Measurements from ENCODE around the gene HMOX2.

HMOX2 gene

DNA sequence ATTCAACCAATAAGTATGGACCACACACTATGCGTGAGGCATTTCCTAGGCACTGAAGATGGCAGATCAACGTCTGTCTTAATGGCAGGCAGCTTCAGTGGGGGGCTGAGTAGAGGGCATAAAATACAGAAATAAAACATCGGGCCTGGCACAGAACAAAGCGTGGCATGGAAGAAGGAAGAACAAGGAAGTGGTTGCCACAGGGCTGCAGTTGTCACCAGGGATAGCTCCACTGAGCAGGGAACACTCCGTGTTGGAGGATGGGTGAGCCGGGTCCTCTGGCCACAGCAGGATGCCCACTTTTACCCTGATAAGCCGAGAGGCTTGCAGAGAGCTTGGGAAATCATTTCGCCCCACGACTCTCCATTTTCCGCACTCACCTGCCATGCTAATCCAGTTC is 56.0 kb downstream of the HMOX2 start:
- peaks cover 3% of the 10 kb centered on the region for H3K27me3 ChIP-seq (ENCODE audit: insufficient read depth, low read length, poor library complexity)
- H3K4me2 ChIP-seq (ENCODE audit: insufficient read depth, low read length), result no peak overlapping the region
- no peaks in the 10 kb centered on the region for H3K79me2 ChIP-seq (ENCODE audit: insufficient read depth, low read length)
- H3K27ac ChIP-seq (ENCODE audit: low read length), result no peak overlapping the region
- no peak overlapping the region for H3K4me3 ChIP-seq (ENCODE audit: low read depth in 1 of 2, low read length in 2 of 2)
- H3K9me3 ChIP-seq (ENCODE audit: insufficient read depth, low read length, severe bottlenecking), result no peaks in the 10 kb centered on the region
- no peak overlapping the region for H2AFZ ChIP-seq (ENCODE audit: low read depth, low read length)
- H3K9ac ChIP-seq (ENCODE audit: low read depth, low read length), result no peak overlapping the region
- ATAC-seq (ENCODE audit: insufficient read depth, low read depth) (no peak), DNase-seq (no peak)
- no peaks in the 10 kb centered on the region for H3K36me3 ChIP-seq (ENCODE audit: insufficient read depth, low read length)
- H3K4me1 ChIP-seq (ENCODE audit: insufficient read depth, low read length), result no peaks in the 10 kb centered on the region
- TF ChIP-seq EZH2 (IDR thresholded peaks at IDR 0.05; ENCODE audit: borderline replicate concordance, low read depth, low read length, severe bottlenecking), result no peak
- TF ChIP-seq, protein P1, sequence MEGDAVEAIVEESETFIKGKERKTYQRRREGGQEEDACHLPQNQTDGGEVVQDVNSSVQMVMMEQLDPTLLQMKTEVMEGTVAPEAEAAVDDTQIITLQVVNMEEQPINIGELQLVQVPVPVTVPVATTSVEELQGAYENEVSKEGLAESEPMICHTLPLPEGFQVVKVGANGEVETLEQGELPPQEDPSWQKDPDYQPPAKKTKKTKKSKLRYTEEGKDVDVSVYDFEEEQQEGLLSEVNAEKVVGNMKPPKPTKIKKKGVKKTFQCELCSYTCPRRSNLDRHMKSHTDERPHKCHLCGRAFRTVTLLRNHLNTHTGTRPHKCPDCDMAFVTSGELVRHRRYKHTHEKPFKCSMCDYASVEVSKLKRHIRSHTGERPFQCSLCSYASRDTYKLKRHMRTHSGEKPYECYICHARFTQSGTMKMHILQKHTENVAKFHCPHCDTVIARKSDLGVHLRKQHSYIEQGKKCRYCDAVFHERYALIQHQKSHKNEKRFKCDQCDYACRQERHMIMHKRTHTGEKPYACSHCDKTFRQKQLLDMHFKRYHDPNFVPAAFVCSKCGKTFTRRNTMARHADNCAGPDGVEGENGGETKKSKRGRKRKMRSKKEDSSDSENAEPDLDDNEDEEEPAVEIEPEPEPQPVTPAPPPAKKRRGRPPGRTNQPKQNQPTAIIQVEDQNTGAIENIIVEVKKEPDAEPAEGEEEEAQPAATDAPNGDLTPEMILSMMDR (IDR thresholded peaks at IDR 0.05; ENCODE audit: borderline replicate concordance, extremely low read depth, low read length, poor library complexity, severe bottlenecking), result no peak
- no peaks in the 10 kb centered on the region for H4K20me1 ChIP-seq (ENCODE audit: insufficient read depth, low read length)

DNA sequence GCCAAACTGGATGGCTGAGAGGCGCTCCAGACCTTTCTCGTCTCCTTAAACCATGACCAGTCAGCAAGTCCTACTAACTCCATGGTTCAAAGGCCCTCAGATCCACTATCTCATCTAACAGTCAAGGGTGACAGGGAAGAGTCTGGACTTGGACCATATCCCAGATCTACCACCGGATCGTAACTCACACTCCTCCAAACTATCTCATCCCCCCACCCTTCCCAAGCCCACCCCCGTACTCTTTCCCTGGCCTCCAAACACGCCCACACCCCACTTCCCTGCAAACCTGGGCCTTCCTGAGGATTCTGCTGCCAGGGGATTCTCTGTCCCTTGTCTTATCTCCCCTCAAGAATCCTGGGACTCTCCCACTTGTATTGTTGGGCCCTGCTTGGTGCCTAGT is 57.3 kb downstream of the HMOX2 start:
- H3K9me3 ChIP-seq (ENCODE audit: insufficient read depth, low read length, severe bottlenecking), result no peaks in the 10 kb centered on the region
- H3K9ac ChIP-seq (ENCODE audit: low read depth, low read length), result no peak overlapping the region
- no peak for TF ChIP-seq EZH2 (IDR thresholded peaks at IDR 0.05; ENCODE audit: borderline replicate concordance, low read depth, low read length, severe bottlenecking)
- TF ChIP-seq, protein P1 (IDR thresholded peaks at IDR 0.05; ENCODE audit: borderline replicate concordance, extremely low read depth, low read length, poor library complexity, severe bottlenecking), result no peak
- H2AFZ ChIP-seq (ENCODE audit: low read depth, low read length), result no peak overlapping the region
- no peaks in the 10 kb centered on the region for H3K79me2 ChIP-seq (ENCODE audit: insufficient read depth, low read length)
- DNase-seq (no peak), ATAC-seq (ENCODE audit: insufficient read depth, low read depth) (no peak)
- H3K27ac ChIP-seq (ENCODE audit: low read length), result no peak overlapping the region
- H3K4me2 ChIP-seq (ENCODE audit: insufficient read depth, low read length), result no peak overlapping the region
- no peaks in the 10 kb centered on the region for H4K20me1 ChIP-seq (ENCODE audit: insufficient read depth, low read length)
- peaks cover 3% of the 10 kb centered on the region for H3K27me3 ChIP-seq (ENCODE audit: insufficient read depth, low read length, poor library complexity)
- H3K4me1 ChIP-seq (ENCODE audit: insufficient read depth, low read length), result no peaks in the 10 kb centered on the region
- no peak overlapping the region for H3K4me3 ChIP-seq (ENCODE audit: low read depth in 1 of 2, low read length in 2 of 2)
- no peaks in the 10 kb centered on the region for H3K36me3 ChIP-seq (ENCODE audit: insufficient read depth, low read length)

DNA sequence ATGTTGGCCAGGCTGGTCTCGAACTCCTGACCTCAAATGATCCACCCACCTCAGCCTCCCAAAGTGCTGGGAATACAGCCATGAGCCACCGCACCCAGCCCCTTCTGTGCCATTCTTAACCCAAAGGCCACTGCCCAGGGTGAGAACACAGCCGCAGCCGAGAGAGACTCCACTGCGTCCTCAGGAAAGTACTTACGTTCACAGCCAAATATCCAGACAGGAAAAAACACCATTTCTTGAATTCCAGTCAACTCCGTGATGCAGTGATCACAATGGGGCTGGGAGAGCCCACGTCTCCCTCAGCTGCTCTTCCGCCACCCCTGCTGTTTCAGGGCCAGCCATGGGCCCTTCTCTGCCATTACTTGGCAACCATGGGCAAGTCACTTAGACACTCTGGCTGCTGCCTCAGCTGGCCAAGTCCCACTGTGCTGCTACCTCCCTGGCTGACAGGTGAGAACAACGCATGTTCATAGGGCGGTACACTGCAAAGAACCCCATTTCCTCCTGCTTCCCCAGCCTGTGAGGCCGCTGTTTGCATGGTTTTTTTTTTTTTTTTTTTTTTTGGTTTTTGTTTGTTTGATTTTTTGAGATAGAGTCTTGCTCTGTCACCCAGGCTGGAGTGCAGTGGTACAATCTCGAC is 58.1 kb downstream of the HMOX2 start:
- Histone ChIP-seq H3K27ac (ENCODE audit: low read length) (no peak overlapping the region), H3K36me3 (ENCODE audit: insufficient read depth, low read length) (no peaks in the 10 kb centered on the region), H3K79me2 (ENCODE audit: insufficient read depth, low read length) (no peaks in the 10 kb centered on the region), H3K4me2 (ENCODE audit: insufficient read depth, low read length) (no peak overlapping the region), H3K4me1 (ENCODE audit: insufficient read depth, low read length) (no peaks in the 10 kb centered on the region), H2AFZ (ENCODE audit: low read depth, low read length) (no peak overlapping the region), H3K27me3 (ENCODE audit: insufficient read depth, low read length, poor library complexity) (peaks cover 3% of the 10 kb centered on the region), H3K4me3 (ENCODE audit: low read depth in 1 of 2, low read length in 2 of 2) (no peak overlapping the region), H4K20me1 (ENCODE audit: insufficient read depth, low read length) (no peaks in the 10 kb centered on the region), H3K9ac (ENCODE audit: low read depth, low read length) (no peak overlapping the region), H3K9me3 (ENCODE audit: insufficient read depth, low read length, severe bottlenecking) (no peaks in the 10 kb centered on the region)
- TF ChIP-seq EZH2 (IDR thresholded peaks at IDR 0.05; ENCODE audit: borderline replicate concordance, low read depth, low read length, severe bottlenecking), result no peak
- TF ChIP-seq, protein P1 (IDR thresholded peaks at IDR 0.05; ENCODE audit: borderline replicate concordance, extremely low read depth, low read length, poor library complexity, severe bottlenecking), result no peak
- no peak for DNase-seq
- ATAC-seq (ENCODE audit: insufficient read depth, low read depth), result no peak

Data from DND-41 (cell line).